HUES64 (cell line): ENCODE measurements around the gene PERM1.
A peak's percentile ranks its signal among the peaks of the same experiment; 100 is the strongest.
"Not testable (repeated sequence)": the region's sequence is repeated elsewhere in the genome, so short reads cannot be mapped to it uniquely, and the experiment has no call there.

Experiments used
- H3K27ac ChIP-seq: 2 replicates; pipeline ENCODE4 v1.7.0; 2013; ENCODE audit warnings: low read depth, low read length, inconsistent platforms
- H3K27me3 ChIP-seq: 2 replicates; pipeline ENCODE4 v1.6.1; 2013; ENCODE audit warnings: mild to moderate bottlenecking, low read length; ENCODE audit not compliant: insufficient read depth
- H3K36me3 ChIP-seq: 2 replicates; pipeline ENCODE4 v1.6.1; 2013; ENCODE audit warnings: mild to moderate bottlenecking, low read length; ENCODE audit not compliant: insufficient read depth
- H3K4me1 ChIP-seq: 2 replicates; pipeline ENCODE4 v1.6.1; 2013; ENCODE audit warnings: mild to moderate bottlenecking, low read length, moderate library complexity; ENCODE audit not compliant: insufficient read depth
- H3K4me3 ChIP-seq: 2 replicates; pipeline ENCODE4 v1.5.1; 2013; ENCODE audit warnings: mild to moderate bottlenecking, low read length, moderate library complexity
- H3K9ac ChIP-seq: 2 replicates; pipeline ENCODE4 v1.6.1; 2013; ENCODE audit warnings: mild to moderate bottlenecking, low read depth, low read length
- H3K9me3 ChIP-seq: 2 replicates; pipeline ENCODE4 v1.6.1; 2013; ENCODE audit warnings: low read depth, low read length; ENCODE audit not compliant: insufficient read depth
- WGBS: fragments of 150-250, 120-280 bp; methylation state at CpG from one replicate; pipeline ENCODE4 v1.1.7; 2013; ENCODE audit warnings: missing lambda C conversion rate; 5-methylcytosine and 5-hydroxymethylcytosine counted together

The PERM1 gene

DNA sequence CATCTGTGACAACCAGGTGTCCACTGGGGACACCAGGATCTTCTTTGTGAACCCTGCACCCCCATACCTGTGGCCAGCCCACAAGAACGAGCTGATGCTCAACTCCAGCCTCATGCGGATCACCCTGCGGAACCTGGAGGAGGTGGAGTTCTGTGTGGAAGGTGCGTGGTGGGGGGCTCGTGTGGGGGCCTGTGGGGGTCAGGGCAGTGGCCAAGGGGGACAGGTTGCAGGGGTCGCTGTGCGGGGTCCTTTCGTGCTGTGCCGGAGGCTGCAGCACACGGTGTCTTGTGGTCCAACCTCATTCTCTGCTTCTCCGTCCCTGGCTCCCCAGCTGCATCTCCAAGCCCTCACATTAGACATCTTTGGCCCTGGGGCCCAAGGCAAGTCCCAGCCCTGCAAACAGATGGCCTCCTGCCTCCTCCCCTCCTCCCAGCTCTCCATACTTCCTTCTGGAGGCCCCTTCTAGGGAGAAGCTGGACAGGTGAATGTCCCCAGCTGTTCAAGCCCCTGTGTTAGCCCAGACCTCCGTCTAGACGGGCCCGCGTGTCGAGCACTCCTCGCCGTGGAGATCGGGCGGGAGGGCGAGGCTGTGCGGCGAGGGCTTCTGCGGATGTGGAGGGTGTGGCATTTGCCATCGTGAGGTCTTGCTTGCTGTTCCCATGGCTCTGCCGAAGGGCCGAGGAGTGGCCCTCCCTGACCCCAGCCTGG lies 40.6 kb upstream of the PERM1 start:
- Histone ChIP-seq H3K4me3 (no peak overlapping the region), H3K27ac (no peak overlapping the region), H3K4me1 (peaks cover 35% of the 10 kb centered on the region), H3K9me3 (no peaks in the 10 kb centered on the region), H3K36me3 (peaks cover 15% of the 10 kb centered on the region), H3K27me3 (no peaks in the 10 kb centered on the region; the same call in 1 of the 2 replicates), H3K9ac (no peak overlapping the region)
- 90% methylated on average over 27 of the region's 27 CpGs for WGBS

DNA sequence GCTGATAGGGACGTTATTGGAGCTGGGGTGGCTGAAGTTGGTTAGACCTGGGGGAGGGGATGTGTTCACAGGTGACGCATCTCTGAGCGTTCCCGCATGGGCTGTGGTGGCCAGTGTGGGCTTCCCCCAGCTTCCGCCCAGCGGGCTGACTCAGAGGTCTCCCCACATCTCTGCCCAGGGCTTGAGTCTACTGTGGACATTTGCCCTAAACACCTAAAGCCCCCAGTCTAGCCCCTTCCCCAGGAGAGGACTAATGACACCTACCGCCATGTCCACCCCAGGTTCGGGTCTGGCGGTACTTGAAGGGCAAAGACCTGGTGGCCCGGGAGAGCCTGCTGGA lies 40.0 kb upstream of the PERM1 start:
- Histone ChIP-seq H3K27ac (no peak overlapping the region; the same call in 1 of the 2 replicates), H3K4me1 (peaks cover 35% of the 10 kb centered on the region), H3K36me3 (peaks cover 10% of the 10 kb centered on the region; the same call in 1 of the 2 replicates), H3K9ac (no peak overlapping the region), H3K9me3 (no peaks in the 10 kb centered on the region), H3K27me3 (no peaks in the 10 kb centered on the region), H3K4me3 (no peak overlapping the region)
- 92% methylated on average over 10 of the region's 10 CpGs for WGBS

DNA sequence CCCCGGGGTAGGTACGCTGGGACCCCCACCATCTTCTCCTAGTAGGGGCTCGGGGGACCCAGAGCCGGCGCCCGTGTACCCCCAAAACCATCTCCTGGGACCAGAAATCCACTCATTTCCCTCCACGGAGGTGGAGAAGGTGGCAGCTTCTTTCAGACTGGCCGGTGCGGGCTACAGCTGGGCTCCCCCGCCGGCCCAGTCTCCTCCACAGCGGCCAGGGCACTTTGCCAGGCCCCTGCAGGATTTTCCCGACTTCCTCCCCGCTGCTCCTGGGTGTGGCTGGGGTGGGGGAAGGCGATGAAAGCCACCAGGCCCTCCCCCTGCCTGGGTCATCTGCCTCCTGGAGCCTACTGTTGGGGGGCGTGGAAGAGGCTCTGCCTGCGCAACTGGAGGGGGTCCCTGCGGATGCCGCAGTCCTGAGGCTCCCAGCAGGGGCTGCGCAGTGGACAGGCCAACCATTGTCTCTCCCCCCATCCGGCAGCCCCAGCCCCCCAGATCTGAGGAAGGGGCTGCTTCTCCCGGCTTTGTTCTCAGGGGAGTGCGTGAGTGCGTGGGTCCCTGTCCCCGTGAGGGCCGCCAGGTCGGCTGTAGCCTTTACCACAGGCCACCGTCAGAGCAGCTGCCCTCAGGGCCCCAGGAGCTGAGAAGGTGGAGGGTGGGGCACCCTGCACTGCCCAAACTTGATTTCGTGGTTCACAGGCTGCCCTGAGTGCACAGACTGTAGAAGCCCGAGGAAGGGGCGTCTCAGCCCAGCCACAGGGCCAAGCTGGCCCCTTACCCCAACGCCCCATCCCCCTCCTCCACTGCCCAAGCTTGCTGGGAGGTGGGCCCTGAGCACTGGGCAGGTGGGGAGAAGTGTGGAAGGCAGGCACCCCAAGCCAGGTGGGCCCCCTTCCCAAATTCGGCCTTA lies 39.4 kb upstream of the PERM1 start:
- Histone ChIP-seq H3K27me3 (no peaks in the 10 kb centered on the region), H3K27ac (peak overlapping the region; percentile 41; the same call in 1 of the 2 replicates)
- WGBS: 15% methylated on average over 31 of the region's 33 CpGs

DNA sequence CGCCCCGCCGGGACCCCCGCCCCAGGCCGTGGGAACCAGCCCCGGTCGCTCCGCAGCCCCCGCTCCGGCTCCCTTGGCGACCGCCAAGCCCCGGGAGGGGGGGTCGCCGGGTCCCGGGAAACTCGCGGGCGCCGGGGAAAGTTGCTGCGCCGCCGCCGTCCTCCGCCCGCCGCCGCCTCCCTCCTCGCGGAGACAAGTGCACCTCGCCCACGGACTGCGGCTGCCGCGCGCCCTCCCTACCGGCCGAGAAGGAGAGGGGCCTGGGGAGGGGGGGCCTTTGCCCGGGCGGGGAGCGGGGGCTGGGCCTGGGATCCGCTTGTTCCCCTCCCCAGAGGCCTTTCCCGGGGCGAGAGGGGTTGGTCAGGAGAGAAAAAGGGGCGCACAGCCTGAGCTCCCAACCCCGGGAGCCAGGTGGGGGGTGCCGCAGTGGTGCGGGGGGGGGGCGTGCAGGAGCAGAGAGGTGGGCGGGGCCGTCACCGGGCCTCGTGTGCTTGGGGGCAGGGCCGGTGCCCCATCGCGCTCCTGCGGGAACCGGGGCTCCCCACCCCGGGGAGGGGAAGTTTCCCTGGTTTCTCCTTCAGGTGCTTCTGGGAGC lies 38.6 kb upstream of the PERM1 start:
- Histone ChIP-seq H3K9me3 (no peaks in the 10 kb centered on the region), H3K36me3 (peaks cover 10% of the 10 kb centered on the region; the same call in 1 of the 2 replicates), H3K27me3 (no peaks in the 10 kb centered on the region), H3K27ac (peak overlapping the region; percentile 81; the same call in 1 of the 2 replicates), H3K9ac (peak overlapping the region; percentile 76), H3K4me1 (peaks cover 35% of the 10 kb centered on the region), H3K4me3 (peak overlapping the region; percentile 81)
- under 1% methylated on average over 46 of the region's 59 CpGs for WGBS

More for the DNA sequence above, 39.4 kb upstream of the PERM1 start:
- peak overlapping the region; percentile 67 for H3K9ac ChIP-seq
- peaks cover 35% of the 10 kb centered on the region for H3K4me1 ChIP-seq
- peak overlapping the region; percentile 81 for H3K4me3 ChIP-seq
- no peaks in the 10 kb centered on the region for H3K9me3 ChIP-seq
- peaks cover 10% of the 10 kb centered on the region; the same call in 1 of the 2 replicates for H3K36me3 ChIP-seq

DNA sequence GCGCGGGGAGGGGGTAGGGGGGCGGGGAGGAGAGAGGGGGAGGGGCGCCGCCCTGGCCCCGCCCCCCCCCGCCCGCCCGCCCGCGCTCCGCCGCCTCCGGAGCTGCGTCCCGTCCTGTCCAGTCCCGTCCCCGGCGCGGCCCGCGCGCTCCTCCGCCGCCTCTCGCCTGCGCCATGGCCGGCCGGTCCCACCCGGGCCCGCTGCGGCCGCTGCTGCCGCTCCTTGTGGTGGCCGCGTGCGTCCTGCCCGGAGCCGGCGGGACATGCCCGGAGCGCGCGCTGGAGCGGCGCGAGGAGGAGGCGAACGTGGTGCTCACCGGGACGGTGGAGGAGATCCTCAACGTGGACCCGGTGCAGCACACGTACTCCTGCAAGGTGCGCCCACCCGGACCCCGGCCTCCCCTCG lies 38.1 kb upstream of the PERM1 start, which contains the start of gene AGRN:
AGRN (plus strand) TSS at position 121 of the 405 bp plus-strand sequence; CDS start at position 174, 53 bp downstream.
- Histone ChIP-seq H3K27me3 (no peaks in the 10 kb centered on the region), H3K4me1 (peaks cover 32% of the 10 kb centered on the region), H3K27ac (peak within 1 kb of the TSS; percentile 97; the same call in 1 of the 2 replicates), H3K9me3 (no peaks in the 10 kb centered on the region), H3K9ac (peak within 1 kb of the TSS; percentile 76), H3K36me3 (peaks cover 10% of the 10 kb centered on the region; the same call in 1 of the 2 replicates), H3K4me3 (peak within 1 kb of the TSS; percentile 81)
- under 1% methylated on average over 50 of the region's 58 CpGs for WGBS

DNA sequence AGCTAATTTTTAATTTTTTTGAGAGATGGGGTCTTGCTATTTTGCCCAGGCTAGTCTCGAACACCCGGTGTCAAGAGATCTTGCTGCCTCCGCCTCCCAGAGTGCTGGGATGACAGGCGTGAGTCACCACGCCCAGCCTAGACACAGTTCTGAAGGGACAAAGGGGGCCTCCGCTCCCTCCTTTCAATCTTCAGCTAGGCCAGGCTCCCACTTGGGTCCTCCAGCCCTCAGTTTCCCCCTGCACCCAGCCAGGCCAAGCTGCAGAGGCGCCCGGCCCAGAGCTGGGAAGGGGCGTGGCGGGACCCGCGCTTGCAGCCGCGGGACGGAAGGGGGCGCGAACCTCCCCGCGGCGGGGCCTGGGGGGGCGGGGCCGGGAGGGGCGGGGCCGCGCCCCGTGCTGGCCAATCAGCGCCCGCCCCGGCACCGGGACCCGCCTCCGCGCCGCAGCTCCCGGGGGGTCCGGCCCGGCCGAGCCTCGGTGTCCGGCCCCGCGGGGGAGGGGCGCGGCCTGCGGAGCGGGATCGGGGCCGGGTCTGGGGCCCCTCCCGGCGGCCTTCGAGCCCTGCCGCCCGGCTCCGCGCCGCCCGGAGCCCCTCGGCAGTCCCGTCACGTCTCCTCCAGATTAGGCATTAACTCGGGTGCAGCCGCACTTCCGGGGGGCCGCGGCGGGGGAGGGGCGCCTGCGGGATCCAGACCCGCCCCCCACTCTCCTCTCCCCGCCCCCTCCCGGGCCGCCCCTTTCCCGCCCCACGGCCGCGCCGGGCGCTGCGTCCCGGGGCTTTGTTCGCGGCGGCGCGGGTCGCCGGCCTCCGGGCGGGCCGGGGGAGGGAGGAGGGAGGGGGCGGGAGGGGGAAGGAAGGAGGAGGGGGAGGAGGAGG lies 37.5 kb upstream of the PERM1 start:
- Histone ChIP-seq H3K4me3 (peak overlapping the region; percentile 43; the same call in 1 of the 2 replicates), H3K9me3 (no peaks in the 10 kb centered on the region), H3K36me3 (peaks cover 10% of the 10 kb centered on the region; the same call in 1 of the 2 replicates), H3K27me3 (peaks cover under 1% of the 10 kb centered on the region; the same call in 1 of the 2 replicates), H3K27ac (peak overlapping the region; percentile 97; the same call in 1 of the 2 replicates), H3K4me1 (peaks cover 32% of the 10 kb centered on the region), H3K9ac (no peak overlapping the region)
- WGBS: 6% methylated on average over 66 of the region's 91 CpGs

DNA sequence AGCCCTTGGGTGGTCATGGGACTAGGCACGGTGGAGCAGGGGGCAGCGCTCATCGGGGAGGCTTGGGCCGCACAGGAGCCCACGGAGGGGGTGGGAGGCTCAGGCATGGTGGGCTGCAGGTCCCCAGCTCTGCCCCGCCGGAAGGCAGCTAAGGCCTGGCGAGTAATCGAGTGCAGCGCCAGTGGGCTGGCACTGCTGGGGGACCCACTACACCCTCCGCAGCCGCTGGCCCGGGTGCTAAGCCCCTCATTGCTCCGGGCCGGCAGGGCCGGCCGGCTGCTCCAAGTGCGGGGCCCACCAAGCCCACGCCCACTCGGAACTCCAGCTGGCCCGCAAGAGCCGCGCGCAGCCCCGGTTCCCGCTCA lies 36.4 kb upstream of the PERM1 start:
- not testable (repeated sequence) for H3K27me3 ChIP-seq, H3K9me3 ChIP-seq, H3K9ac ChIP-seq, H3K4me3 ChIP-seq, H3K27ac ChIP-seq
- 92% methylated on average over 26 of the region's 26 CpGs for WGBS
- H3K4me1 ChIP-seq: peaks cover 25% of the 10 kb centered on the region
- H3K36me3 ChIP-seq: peaks cover 10% of the 10 kb centered on the region; the same call in 1 of the 2 replicates

DNA sequence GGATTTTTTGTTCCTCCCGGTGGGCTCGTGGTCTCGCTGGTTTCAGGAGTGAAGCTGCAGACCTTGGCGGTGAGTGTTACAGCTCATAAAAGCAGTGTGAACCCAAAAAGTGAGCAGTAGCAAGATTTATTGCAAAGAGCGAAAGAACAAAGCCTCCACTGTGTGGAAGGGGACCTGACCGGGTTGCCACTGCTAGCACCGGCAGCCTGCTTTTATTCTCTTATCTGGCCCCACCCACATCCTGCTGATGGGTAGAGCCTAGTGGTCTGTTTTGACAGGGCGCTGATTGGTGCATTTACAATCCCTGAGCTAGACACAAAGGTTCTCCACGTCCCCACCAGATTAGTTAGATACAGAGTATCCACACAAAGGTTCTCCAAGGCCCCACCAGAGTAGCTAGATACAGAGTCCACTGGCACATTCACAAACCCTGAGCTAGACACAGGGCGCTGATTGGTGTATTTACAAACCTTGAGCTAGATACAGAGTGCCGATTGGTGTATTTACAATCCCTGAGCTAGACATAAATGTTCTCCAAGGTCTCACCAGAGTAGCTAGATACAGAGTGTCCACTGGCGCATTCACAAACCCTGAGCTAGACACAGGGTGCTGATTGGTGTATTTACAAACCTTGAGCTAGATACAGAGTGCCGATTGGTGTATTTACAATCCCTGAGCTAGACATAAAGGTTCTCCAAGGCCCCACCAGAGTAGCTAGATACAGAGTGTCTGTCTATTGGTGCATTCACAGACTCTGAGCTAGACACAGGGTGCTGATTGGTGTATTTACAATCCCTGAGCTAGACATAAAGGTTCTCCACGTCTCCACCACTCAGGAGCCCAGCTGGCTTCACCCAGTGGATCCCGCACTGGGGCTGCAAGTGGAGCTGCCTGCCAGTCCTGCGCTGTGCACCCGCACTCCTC lies 35.8 kb upstream of the PERM1 start:
- H3K27me3 ChIP-seq, H3K4me3 ChIP-seq, H3K9ac ChIP-seq, H3K36me3 ChIP-seq, H3K27ac ChIP-seq, H3K9me3 ChIP-seq: not testable (repeated sequence)
- 89% methylated on average over 17 of the region's 17 CpGs for WGBS
- peaks cover 19% of the 10 kb centered on the region for H3K4me1 ChIP-seq

DNA sequence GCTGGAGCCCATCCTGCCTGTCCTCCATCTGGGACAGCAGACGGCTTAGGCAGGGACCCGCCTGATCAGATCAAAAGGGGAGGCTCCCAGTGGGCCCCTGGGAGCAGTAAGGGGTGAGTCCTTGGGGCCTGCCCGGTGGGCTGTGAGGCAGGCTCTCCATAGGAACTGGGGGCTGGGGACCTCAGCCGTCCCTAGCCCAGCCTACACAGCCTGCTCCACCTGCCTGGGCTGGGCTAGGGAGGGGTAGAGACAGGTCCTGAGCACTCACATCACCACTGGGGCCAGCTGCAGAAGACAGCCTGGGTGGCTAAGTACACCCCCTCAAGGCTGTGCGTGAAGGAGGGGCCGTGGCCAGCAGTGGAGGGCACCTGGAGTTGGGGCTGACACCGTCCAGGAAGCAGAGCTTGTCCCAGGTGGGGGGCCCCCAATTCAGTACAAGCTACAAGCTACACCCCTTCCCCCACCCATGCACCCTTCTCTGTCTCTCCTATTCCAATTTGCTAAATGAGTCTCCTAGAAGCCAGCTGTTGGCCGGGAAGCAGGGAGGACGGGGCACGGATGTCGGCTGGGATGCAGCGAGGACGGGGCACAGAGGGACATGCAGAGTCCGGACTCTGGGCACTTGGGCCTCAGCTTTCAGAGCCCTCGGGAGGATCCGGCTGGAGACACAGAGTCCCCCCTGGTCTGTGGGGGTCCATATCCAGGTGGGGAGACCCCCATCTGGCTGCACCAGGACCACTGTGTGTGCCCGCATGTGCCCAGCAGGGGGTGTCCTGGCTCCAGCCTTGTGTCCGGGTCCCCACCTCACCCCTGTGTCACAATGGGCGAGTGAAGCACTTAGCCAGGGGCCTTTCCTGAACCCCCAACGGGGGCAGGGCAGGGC lies 33.1 kb upstream of the PERM1 start:
- 77% methylated on average over 20 of the region's 20 CpGs for WGBS

More for the DNA sequence above, 33.1 kb upstream of the PERM1 start:
- Histone ChIP-seq H3K4me3 (peak overlapping the region; percentile 69; the same call in 1 of the 2 replicates), H3K27ac (peak overlapping the region; percentile 46; the same call in 1 of the 2 replicates), H3K4me1 (peaks cover 8% of the 10 kb centered on the region), H3K27me3 (peaks cover 9% of the 10 kb centered on the region), H3K9ac (no peak overlapping the region), H3K9me3 (no peaks in the 10 kb centered on the region), H3K36me3 (no peaks in the 10 kb centered on the region)
